Thyroid gland (tissue), 4 donors: Measurements from ENCODE around the gene TNFSF11. TPM values are rescaled to one million over a fixed set of nuclear protein-coding genes. Genes with fewer than 3 reads are reported as not detected.

Experiments
- DNase-seq, 2 donors: peaks; one replicate each; pipeline ENCODE4 v3.0.0-alpha.2; 2019
- H3K27ac ChIP-seq, 3 donors: fragments of 200-600 bp; sonication (generic); 1 replicate in 2 of 3; 2 replicates in 1 of 3; pipeline ENCODE4 v1.5.1; 2016 to 2019; ENCODE audit warnings: mild to moderate bottlenecking in 1 of 3, moderate library complexity in 1 of 3
- H3K27me3 ChIP-seq: fragments of 200-600 bp; sonication (generic); one replicate; pipeline ENCODE4 v1.5.1; 2019
- H3K36me3 ChIP-seq, 2 donors: fragments of 200-600 bp; sonication (generic); one replicate each; pipeline ENCODE4 v1.5.1; 2016 to 2019
- H3K4me1 ChIP-seq, 2 donors: fragments of 200-600 bp; sonication (generic); one replicate each; pipeline ENCODE4 v1.5.1; 2017 to 2019
- H3K4me3 ChIP-seq, 3 donors: fragments of 200-600 bp; sonication (generic); replicated peaks in 1 of 3; 1 replicate in 2 of 3; 2 replicates in 1 of 3; pipeline ENCODE4 v1.5.1; 2016; ENCODE audit warnings: mild to moderate bottlenecking in 1 of 3
- H3K9me3 ChIP-seq: fragments of 200-600 bp; sonication (generic); one replicate; pipeline ENCODE4 v1.5.1; 2017
- CTCF ChIP-seq, 6 experiments: fragments of 200-600 bp in 3 of 6; fragments of 450-650 bp in 3 of 6; sonication (generic) in 3 of 6; IDR thresholded peaks; one replicate each; pipeline ENCODE4 v1.5.1; 2016 to 2019; ENCODE audit warnings: antibody characterized with exemption in 6 of 6, mild to moderate bottlenecking in 2 of 6, inconsistent platforms in 1 of 6, moderate library complexity in 1 of 6
- POLR2A ChIP-seq, 2 donors: fragments of 450-650 bp; IDR thresholded peaks; one replicate each; pipeline ENCODE4 v1.6.1; 2017; ENCODE audit warnings: antibody characterized with exemption in 2 of 2, mild to moderate bottlenecking in 2 of 2, moderate library complexity in 1 of 2
- WGBS, 2 donors: methylation state at CpG; one replicate each; pipeline ENCODE4 v1.1.5; 2017; 5-methylcytosine and 5-hydroxymethylcytosine counted together
- intact Hi-C: fragments of 100-400 bp; cut with DNase I; formaldehyde crosslinking; loops from one replicate; pipeline ENCODE4 v1.15.1; 2023
- total RNA-seq, 4 donors: library from RNA; depleted of rRNA; stranded (reverse); fragments of >200 nt; gene quantifications; one replicate each; pipeline ENCODE4 v1.2.3, GENCODE V29; 2016

The TNFSF11 gene
- total RNA-seq, 4 donors from 2014 or later = not detected

DNA sequence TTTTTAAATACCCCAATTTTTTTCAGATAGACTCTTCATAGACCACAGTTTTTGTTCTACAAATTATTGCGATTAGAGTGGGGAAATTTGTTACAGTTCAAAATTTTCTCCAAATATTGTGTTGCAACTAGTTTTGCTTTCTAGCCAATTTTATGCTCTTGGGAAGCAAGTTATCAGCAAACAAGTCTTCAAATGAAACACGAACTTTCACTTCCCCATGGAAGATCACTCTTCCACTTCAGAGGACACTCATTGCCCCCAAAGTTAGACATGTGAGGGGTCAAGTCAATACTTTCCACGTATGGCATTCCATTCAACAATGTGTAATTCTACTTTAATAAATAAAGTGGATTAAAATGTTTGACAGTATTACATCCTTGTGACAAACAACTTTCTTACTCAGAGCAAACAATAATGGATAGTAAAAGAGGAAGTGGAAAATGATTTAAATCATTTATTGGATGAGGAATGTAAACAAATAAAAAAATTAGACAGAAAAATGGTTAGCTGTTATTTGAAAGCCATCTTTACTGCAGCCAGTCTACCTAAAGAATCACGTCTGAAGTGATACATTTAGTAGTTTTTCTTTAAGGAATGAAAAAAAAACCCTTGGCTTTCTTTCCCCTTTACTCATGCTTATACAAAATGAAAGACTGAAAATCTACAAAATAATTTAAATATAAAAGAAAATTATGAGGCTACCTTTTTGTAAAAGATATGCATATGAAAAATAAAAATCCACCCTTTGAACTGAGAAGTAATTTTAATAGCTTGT lies 41.2 kb upstream of the TNFSF11 start:
- Histone ChIP-seq H3K9me3 (no peaks in the 10 kb centered on the region), H3K4me3 (no peak overlapping the region), H3K27ac (no peak overlapping the region), H3K36me3 (no peaks in the 10 kb centered on the region), H3K4me1 (no peaks in the 10 kb centered on the region), H3K27me3 (no peaks in the 10 kb centered on the region)
- 69 to 74% methylated on average over 4 of the region's 4 CpGs for WGBS, 2 donors
- DNase-seq = no peak
- intact Hi-C loops = no loop called here
- TF ChIP-seq CTCF (IDR thresholded peaks at IDR 0.05) = no peak
- no peak for TF ChIP-seq POLR2A (IDR thresholded peaks at IDR 0.05)

- Histone ChIP-seq H3K27me3 (no peaks in the 10 kb centered on the region), H3K27ac (no peak overlapping the region), H3K36me3 (no peaks in the 10 kb centered on the region), H3K4me3 (no peak overlapping the region), H3K4me1 (no peaks in the 10 kb centered on the region), H3K9me3 (no peaks in the 10 kb centered on the region)
- intact Hi-C loops = no loop called here
- TF ChIP-seq CTCF (IDR thresholded peaks at IDR 0.05) = no peak
- TF ChIP-seq POLR2A (IDR thresholded peaks at IDR 0.05) = no peak
- WGBS, 2 donors = 93 to 96% methylated on average over 1 of the region's 1 CpG
- DNase-seq = no peak
These were observed 40.7 kb upstream of the TNFSF11 start for GRCh38 chr13:42533336-42533591.

- WGBS, 2 donors = 94 to 96% methylated on average over 1 of the region's 1 CpG
- Histone ChIP-seq H3K9me3 (no peaks in the 10 kb centered on the region), H3K4me3 (no peak overlapping the region), H3K4me1 (no peaks in the 10 kb centered on the region), H3K27ac (no peak overlapping the region), H3K27me3 (no peaks in the 10 kb centered on the region), H3K36me3 (no peaks in the 10 kb centered on the region)
- TF ChIP-seq CTCF (IDR thresholded peaks at IDR 0.05) (no peak), POLR2A (IDR thresholded peaks at IDR 0.05) (no peak)
- no peak for DNase-seq
- intact Hi-C loops = no loop called here
These were observed 39.2 kb upstream of the TNFSF11 start for GRCh38 chr13:42534785-42535184.

DNA sequence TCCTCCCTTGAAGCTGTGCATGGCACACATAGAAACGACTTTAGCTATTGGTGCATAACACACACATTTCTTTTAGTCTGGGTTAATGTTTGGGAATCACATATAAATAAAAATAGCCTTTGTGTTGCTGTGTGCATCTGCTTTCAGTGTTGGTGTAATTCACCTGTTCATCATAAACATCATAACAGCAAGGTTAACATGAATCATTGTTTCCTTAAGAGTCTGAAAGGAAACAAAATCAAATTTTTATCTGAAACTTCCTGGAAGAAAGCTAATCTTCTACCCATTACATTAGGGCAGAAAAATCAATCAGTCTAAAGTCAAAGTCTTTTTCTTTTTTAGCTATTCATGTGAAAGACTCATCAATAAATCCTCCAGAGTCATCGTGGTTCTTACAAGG lies 35.0 kb upstream of the TNFSF11 start:
- Histone ChIP-seq H3K36me3 (no peaks in the 10 kb centered on the region), H3K9me3 (no peaks in the 10 kb centered on the region), H3K27me3 (no peaks in the 10 kb centered on the region), H3K4me3 (no peak overlapping the region), H3K27ac (no peak overlapping the region), H3K4me1 (no peaks in the 10 kb centered on the region)
- DNase-seq = no peak
- 79 to 84% methylated on average over 2 of the region's 2 CpGs for WGBS, 2 donors
- intact Hi-C loops = no loop called here
- no peak for TF ChIP-seq POLR2A (IDR thresholded peaks at IDR 0.05)
- TF ChIP-seq CTCF (IDR thresholded peaks at IDR 0.05) = no peak

DNA sequence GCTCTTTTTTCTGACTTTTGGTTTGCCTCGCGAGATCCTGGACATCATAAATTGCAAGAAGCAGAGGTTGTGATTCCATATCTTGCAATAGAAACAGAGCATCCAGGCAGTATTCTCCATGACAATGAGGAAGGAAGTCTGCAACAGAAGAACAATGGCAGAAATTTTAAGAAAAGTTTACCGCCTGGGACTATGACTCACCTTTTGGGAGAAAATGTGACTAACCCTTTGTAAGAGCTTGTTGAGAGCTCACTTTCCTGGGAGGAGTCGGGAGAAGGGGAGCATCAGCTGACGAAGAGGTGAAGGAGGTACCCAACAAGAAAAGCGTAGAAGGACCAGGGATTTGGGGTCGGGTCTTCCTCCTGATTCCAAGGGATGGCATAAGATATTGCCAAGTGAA lies 34.3 kb upstream of the TNFSF11 start:
- Histone ChIP-seq H3K27me3 (no peaks in the 10 kb centered on the region), H3K4me3 (no peak overlapping the region), H3K36me3 (no peaks in the 10 kb centered on the region), H3K9me3 (no peaks in the 10 kb centered on the region), H3K27ac (no peak overlapping the region), H3K4me1 (no peaks in the 10 kb centered on the region)
- intact Hi-C loops = no loop called here
- no peak for DNase-seq
- WGBS, 2 donors = 81 to 87% methylated on average over 7 of the region's 7 CpGs
- TF ChIP-seq CTCF (IDR thresholded peaks at IDR 0.05) = no peak
- TF ChIP-seq POLR2A (IDR thresholded peaks at IDR 0.05) = no peak
